ENCODE results near the gene PKP4. TPM values are rescaled to one million over a fixed set of nuclear protein-coding genes. Genes with fewer than 3 reads are reported as not detected.

The PKP4 gene
- total RNA-seq, 1 experiment from 2014 or later: 52.0 TPM

- Histone ChIP-seq H3K27me3 (ENCODE audit: insufficient read depth, low read length) (no peaks in the 10 kb centered on the region), H3K9ac (ENCODE audit: extremely low read depth, insufficient read length, low read length) (no peak overlapping the region), H3K27ac (ENCODE audit: insufficient read length, low read depth, low read length) (no peak overlapping the region), H3K4ac (ENCODE audit: low read depth, low read length) (no peak overlapping the region), H3K79me1 (ENCODE audit: insufficient read depth, low read depth, low read length, poor library complexity, severe bottlenecking) (peaks cover 9% of the 10 kb centered on the region), H2AFZ (ENCODE audit: low read length) (no peak overlapping the region), H4K8ac (replicated peaks; ENCODE audit: insufficient read length, low read depth, low read length) (no peak overlapping the region), H3K18ac (ENCODE audit: insufficient read length, low read depth, low read length) (no peak overlapping the region), H3K79me2 (ENCODE audit: insufficient read depth, low read length) (peaks cover 16% of the 10 kb centered on the region; the same call in 1 of the 2 replicates), H3K23ac (ENCODE audit: insufficient read length, low read depth, low read length) (no peak overlapping the region), H2BK15ac (ENCODE audit: low read depth, low read length) (no peak overlapping the region), H3K56ac (ENCODE audit: insufficient read length, low read depth, low read length) (no peak overlapping the region), H2AK5ac (ENCODE audit: insufficient read length, low read length) (no peak overlapping the region), H3T11ph (ENCODE audit: low read length) (no peak overlapping the region), H4K5ac (ENCODE audit: insufficient read length, low read depth, low read length) (no peak overlapping the region), H4K20me1 (ENCODE audit: control insufficient read depth, insufficient read depth, insufficient read length) (no peaks in the 10 kb centered on the region), H3K23me2 (ENCODE audit: insufficient read length, low read depth, low read length, poor library complexity, severe bottlenecking) (no peaks in the 10 kb centered on the region), H2BK120ac (ENCODE audit: low read depth, low read length, poor library complexity, severe bottlenecking) (no peak overlapping the region), H3K4me1 (ENCODE audit: insufficient read depth, low read length) (no peaks in the 10 kb centered on the region; the same call in 1 of the 2 replicates), H3K9me3 (ENCODE audit: control insufficient read depth, low read depth, low read length) (no peaks in the 10 kb centered on the region), H2BK12ac (ENCODE audit: insufficient read length, low read depth, low read length) (no peak overlapping the region), H3K14ac (ENCODE audit: insufficient read depth, low read length) (no peak overlapping the region), H4K91ac (ENCODE audit: insufficient read length, low read depth, low read length) (no peak overlapping the region), H3K4me2 (ENCODE audit: insufficient read depth, insufficient read length, low read length) (no peak overlapping the region), H2BK20ac (ENCODE audit: low read depth, low read length, poor library complexity, severe bottlenecking) (no peak overlapping the region), H2BK5ac (ENCODE audit: insufficient read length, low read length) (no peak overlapping the region)
- no peak for DNase-seq
- Mint-ChIP-seq H3K4me1 (peaks cover 53 to 66% of the 10 kb centered on the region in 2 experiments), H3K27me3 (ENCODE audit: low read depth) (no peaks in the 10 kb centered on the region), H3K4me3 (no peak overlapping the region), H3K9me3 (no peaks in the 10 kb centered on the region), H3K36me3 (ENCODE audit: insufficient read depth in 1 of 3, low read depth in 3 of 3) (peaks cover 0 to 4% (median 2%) of the 10 kb centered on the region in 3 experiments; a peak in 3 of 7 replicates), H3K27ac (no peak overlapping the region)
- no peak for TF ChIP-seq CTCF (conservative IDR thresholded peaks at IDR 0.05)
- no CpG with 5 or more reads among the region's 3 CpGs for WGBS (ENCODE audit: extremely low coverage, insufficient read length, low lambda C conversion rate)
These were observed 29.6 kb downstream of the PKP4 start for GRCh38 chr2:158486150-158486969.
